Type B pancreatic cell (in vitro differentiated cells): ENCODE results near the gene BNC2. TPM values are rescaled to one million over a fixed set of nuclear protein-coding genes. Genes with fewer than 3 reads are reported as not detected.

Experiments
- DNase-seq: peaks from one replicate; pipeline ENCODE4 v3.0.0; 2021; ENCODE audit warnings: mixed read lengths; ENCODE audit not compliant: unreplicated experiment; ENCODE audit errors: extremely low spot score
- H3K27ac Mint-ChIP-seq: 2 replicates; pipeline ENCODE4 v1.8.0; 2021; ENCODE audit warnings: mild to moderate bottlenecking, mixed read lengths
- H3K27me3 Mint-ChIP-seq: 2 replicates; pipeline ENCODE4 v1.8.0; 2021; ENCODE audit warnings: mixed read lengths
- H3K36me3 Mint-ChIP-seq: 2 replicates; pipeline ENCODE4 v1.8.0; 2021; ENCODE audit warnings: mixed read lengths
- H3K4me1 Mint-ChIP-seq: one replicate; pipeline ENCODE4 v1.8.0; 2021; ENCODE audit warnings: mixed read lengths; ENCODE audit not compliant: unreplicated experiment
- H3K4me3 Mint-ChIP-seq: 2 replicates; pipeline ENCODE4 v1.8.0; 2021; ENCODE audit warnings: mild to moderate bottlenecking, mixed read lengths
- H3K9me3 Mint-ChIP-seq: 2 replicates; pipeline ENCODE4 v1.8.0; 2021; ENCODE audit warnings: mixed read lengths
- CTCF ChIP-seq: fragments of 200-600 bp; sonication (generic); conservative IDR thresholded peaks from 2 replicates; pipeline ENCODE4 v1.5.0; 2021; ENCODE audit warnings: antibody characterized with exemption, mild to moderate bottlenecking
- total RNA-seq: library from RNA; stranded (reverse); gene quantifications from 2 replicates; pipeline ENCODE4 v1.2.1, GENCODE V29; 2021; ENCODE audit warnings: low replicate concordance

The BNC2 gene
- total RNA-seq, 1 donor from 2014 or later = 80.9 TPM

- no peak for DNase-seq
- Mint-ChIP-seq H3K4me1 (peaks cover 30% of the 10 kb centered on the region), H3K27me3 (no peaks in the 10 kb centered on the region), H3K4me3 (no peak overlapping the region), H3K36me3 (no peaks in the 10 kb centered on the region), H3K9me3 (no peaks in the 10 kb centered on the region), H3K27ac (no peak overlapping the region)
- TF ChIP-seq CTCF = no peak
These were observed 257.4 kb downstream of the BNC2 start for GRCh38 chr9:16613051-16613450.

- H3K4me3 Mint-ChIP-seq = no peak overlapping the region
- DNase-seq = no peak
- H3K27me3 Mint-ChIP-seq = no peaks in the 10 kb centered on the region
These were observed 257.8 kb downstream of the BNC2 start for GRCh38 chr9:16612627-16613026.

GRCh38 chr9:16611983-16612382 lies 258.5 kb downstream of the BNC2 start:
- no peak for TF ChIP-seq CTCF
- Mint-ChIP-seq H3K27ac (no peak overlapping the region), H3K9me3 (no peaks in the 10 kb centered on the region), H3K36me3 (no peaks in the 10 kb centered on the region), H3K4me1 (peaks cover 35% of the 10 kb centered on the region), H3K4me3 (no peak overlapping the region), H3K27me3 (no peaks in the 10 kb centered on the region)
- DNase-seq = no peak

More at GRCh38 chr9:16612627-16613026, 257.8 kb downstream of the BNC2 start:
- Mint-ChIP-seq H3K36me3 (no peaks in the 10 kb centered on the region), H3K27ac (no peak overlapping the region), H3K4me1 (peaks cover 34% of the 10 kb centered on the region), H3K9me3 (no peaks in the 10 kb centered on the region)
- no peak for TF ChIP-seq CTCF

DNA sequence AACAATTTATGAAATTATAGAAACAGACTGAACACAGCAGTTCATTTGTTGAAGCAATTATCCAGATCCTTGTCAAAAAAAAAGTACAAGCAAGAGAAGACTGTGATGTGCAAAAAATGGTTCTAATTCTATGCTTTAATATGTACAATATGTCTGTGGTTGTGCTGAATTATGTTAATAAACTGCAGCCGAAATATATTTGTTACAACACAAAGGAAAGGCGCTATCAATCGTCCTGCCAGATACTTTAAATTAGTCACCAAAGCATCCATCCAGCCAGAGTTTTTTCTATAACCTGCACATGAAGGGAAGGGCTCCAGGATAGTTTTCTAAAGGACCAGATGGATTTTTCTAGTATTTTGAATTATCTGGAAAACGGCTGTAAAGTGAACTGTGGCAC lies 259.5 kb downstream of the BNC2 start:
- H3K27me3 Mint-ChIP-seq = no peaks in the 10 kb centered on the region
- H3K27ac Mint-ChIP-seq = peak overlapping the region; percentile 2
- no peak for DNase-seq
- TF ChIP-seq CTCF = no peak
- H3K36me3 Mint-ChIP-seq = no peaks in the 10 kb centered on the region
- peaks cover 35% of the 10 kb centered on the region for H3K4me1 Mint-ChIP-seq
- no peaks in the 10 kb centered on the region for H3K9me3 Mint-ChIP-seq
- H3K4me3 Mint-ChIP-seq = no peak overlapping the region

- TF ChIP-seq CTCF = no peak
- H3K4me3 Mint-ChIP-seq = no peak overlapping the region
- H3K27me3 Mint-ChIP-seq = no peaks in the 10 kb centered on the region
- H3K27ac Mint-ChIP-seq = no peak overlapping the region
- no peak for DNase-seq
- no peaks in the 10 kb centered on the region for H3K9me3 Mint-ChIP-seq
- H3K4me1 Mint-ChIP-seq = peaks cover 35% of the 10 kb centered on the region
- no peaks in the 10 kb centered on the region for H3K36me3 Mint-ChIP-seq
These were observed 259.9 kb downstream of the BNC2 start for GRCh38 chr9:16610538-16610937.

DNA sequence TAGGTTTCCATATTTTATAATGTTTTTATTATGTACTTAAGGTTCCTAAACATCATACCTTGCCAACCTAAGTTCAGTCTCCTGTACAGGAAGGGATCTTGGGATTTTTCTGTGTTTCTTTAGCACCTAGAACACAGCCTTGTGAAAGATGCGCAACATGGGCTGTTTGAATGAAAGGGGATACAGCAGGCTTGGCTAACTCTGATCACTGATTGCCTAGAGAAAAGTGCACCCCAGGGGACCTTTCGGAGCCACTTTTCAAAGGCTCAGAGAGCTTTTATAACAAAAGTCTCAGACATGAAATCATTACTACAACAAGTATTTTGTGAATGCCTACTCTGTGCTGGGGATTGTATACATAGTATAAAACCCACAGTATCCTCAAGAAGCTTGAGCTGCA lies 261.6 kb downstream of the BNC2 start:
- Mint-ChIP-seq H3K36me3 (peaks cover 4% of the 10 kb centered on the region), H3K27me3 (no peaks in the 10 kb centered on the region), H3K27ac (no peak overlapping the region), H3K4me3 (no peak overlapping the region), H3K4me1 (peaks cover 35% of the 10 kb centered on the region), H3K9me3 (no peaks in the 10 kb centered on the region)
- TF ChIP-seq CTCF = no peak
- no peak for DNase-seq
